Ishikawa (cell line): ENCODE data around the gene CHST10.

Experiments used
- CEBPB ChIP-seq: IDR thresholded peaks from 2 replicates; pipeline ENCODE4 v1.6.1; 2012
- CREB1 ChIP-seq: IDR thresholded peaks from 2 replicates; pipeline ENCODE4 v1.6.1; 2012; ENCODE audit warnings: low read depth
- EGR1 ChIP-seq: IDR thresholded peaks from 2 replicates; pipeline ENCODE4 v1.6.1; 2012
- EP300 ChIP-seq: IDR thresholded peaks from 2 replicates; pipeline ENCODE4 v1.6.1; 2012; ENCODE audit warnings: borderline replicate concordance
- FOXM1 ChIP-seq: IDR thresholded peaks from 2 replicates; pipeline ENCODE4 v1.6.1; 2012; ENCODE audit warnings: low read depth, borderline replicate concordance
- MAX ChIP-seq: IDR thresholded peaks from 2 replicates; pipeline ENCODE4 v1.6.1; 2012
- NFIC ChIP-seq: IDR thresholded peaks from 2 replicates; pipeline ENCODE4 v1.6.1; 2012
- RAD21 ChIP-seq: IDR thresholded peaks from 2 replicates; pipeline ENCODE4 v1.6.1; 2012; ENCODE audit warnings: low read depth
- REST ChIP-seq: IDR thresholded peaks from 2 replicates; pipeline ENCODE4 v1.6.1; 2012; ENCODE audit warnings: low read depth, mild to moderate bottlenecking
- TAF1 ChIP-seq: IDR thresholded peaks from 2 replicates; pipeline ENCODE4 v1.6.1; 2012; ENCODE audit warnings: low read depth, mild to moderate bottlenecking
- TCF12 ChIP-seq: IDR thresholded peaks from 2 replicates; pipeline ENCODE4 v1.6.1; 2012; ENCODE audit warnings: low read depth
- TEAD4 ChIP-seq: IDR thresholded peaks from 2 replicates; pipeline ENCODE4 v1.6.1; 2012
- USF1 ChIP-seq: IDR thresholded peaks from 2 replicates; pipeline ENCODE4 v1.6.1; 2012
- YY1 ChIP-seq: IDR thresholded peaks from 2 replicates; pipeline ENCODE4 v1.6.1; 2012; ENCODE audit warnings: low read depth
- ZBTB7A ChIP-seq: IDR thresholded peaks from 2 replicates; pipeline ENCODE4 v1.6.1; 2012; ENCODE audit warnings: low read depth

Gene CHST10

GRCh38 chr2:100437751-100438150 lies 20.3 kb upstream of the CHST10 start:
- no peak for TF ChIP-seq CREB1

GRCh38 chr2:100429726-100430125 lies 12.3 kb upstream of the CHST10 start:
- TF ChIP-seq MAX (no peak), CEBPB (no peak), TEAD4 (no peak)

- TF ChIP-seq REST (no peak), RAD21 (peak; percentile 59), EGR1 (0 out of 2 replicates have a peak, but pooled peaks have one; percentile 25)
Observed at GRCh38 chr2:100427627-100428258, 10.3 kb upstream of the CHST10 start.

- TF ChIP-seq CEBPB (no peak), EGR1 (no peak), CREB1 (no peak), FOXM1 (no peak), REST (no peak), EP300 (no peak), TEAD4 (no peak), MAX (no peak), NFIC (no peak), YY1 (no peak), RAD21 (no peak), TCF12 (no peak), ZBTB7A (no peak), TAF1 (no peak), USF1 (no peak)
Observed at GRCh38 chr2:100427111-100427510, 9.6 kb upstream of the CHST10 start.

- TF ChIP-seq TAF1, result no peak
- no peak for TF ChIP-seq NFIC
- TF ChIP-seq ZBTB7A, result no peak
- no peak for TF ChIP-seq RAD21
- no peak for TF ChIP-seq CEBPB
- TF ChIP-seq USF1, result no peak
- TF ChIP-seq EGR1, result no peak
- TF ChIP-seq EP300, result no peak
- no peak for TF ChIP-seq TEAD4
- no peak for TF ChIP-seq FOXM1
Observed at GRCh38 chr2:100426384-100426720, 8.9 kb upstream of the CHST10 start.

- TF ChIP-seq FOXM1 (no peak), EP300 (no peak), EGR1 (no peak)
Observed at GRCh38 chr2:100425573-100426383, 8.3 kb upstream of the CHST10 start.

- no peak for TF ChIP-seq CREB1
Observed at GRCh38 chr2:100425107-100425506, 7.6 kb upstream of the CHST10 start.
